Liver (tissue), 9 donors: ENCODE data around the gene RB1. TPM values are rescaled to one million over a fixed set of nuclear protein-coding genes. Genes with fewer than 3 reads are reported as not detected.

Experiments
- DNase-seq: peaks from one replicate; pipeline ENCODE4 v3.0.0-alpha.2; 2017; ENCODE audit warnings: low spot score
- H3K27ac ChIP-seq, 2 donors: one replicate each; pipeline ENCODE4 v1.7.0; 2013; ENCODE audit warnings: inconsistent platforms in 2 of 2, low read length in 2 of 2, control low read depth in 1 of 2, low read depth in 1 of 2, mild to moderate bottlenecking in 1 of 2
- H3K27me3 ChIP-seq, 4 donors: one replicate each; pipeline versions ENCODE4 v1.6.1 to v1.7.0; 2013; ENCODE audit warnings: low read length in 3 of 4, inconsistent platforms in 1 of 4, mild to moderate bottlenecking in 1 of 4, moderate library complexity in 1 of 4; ENCODE audit not compliant: control insufficient read depth in 4 of 4, insufficient read depth in 4 of 4
- H3K36me3 ChIP-seq, 4 donors: one replicate each; pipeline versions ENCODE4 v1.6.1 to v1.7.0; 2013; ENCODE audit warnings: low read length in 3 of 4, mild to moderate bottlenecking in 3 of 4, low read depth in 1 of 4, moderate library complexity in 1 of 4; ENCODE audit not compliant: control insufficient read depth in 4 of 4, insufficient read depth in 3 of 4
- H3K4me1 ChIP-seq, 4 donors: one replicate each; pipeline versions ENCODE4 v1.6.1 to v1.7.0; 2013; ENCODE audit warnings: low read length in 3 of 4, mild to moderate bottlenecking in 3 of 4, moderate library complexity in 1 of 4; ENCODE audit not compliant: control insufficient read depth in 4 of 4, insufficient read depth in 4 of 4
- H3K4me3 ChIP-seq, 3 donors: one replicate each; pipeline versions ENCODE4 v1.6.1 to v1.7.0; 2013; ENCODE audit warnings: low read length in 3 of 3, control low read depth in 1 of 3, low read depth in 1 of 3, mild to moderate bottlenecking in 1 of 3
- H3K9ac ChIP-seq, 2 donors: one replicate each; pipeline ENCODE4 v1.7.0; 2013; ENCODE audit warnings: low read length in 2 of 2, mild to moderate bottlenecking in 2 of 2, moderate library complexity in 2 of 2, control low read depth in 1 of 2, low read depth in 1 of 2
- H3K9me3 ChIP-seq, 4 donors: one replicate each; pipeline versions ENCODE4 v1.6.1 to v1.7.0; 2013; ENCODE audit warnings: low read length in 3 of 4; ENCODE audit not compliant: control insufficient read depth in 4 of 4
- FOXA1 ChIP-seq: IDR thresholded peaks from 2 replicates; pipeline ENCODE4 v1.6.1; 2016; ENCODE audit warnings: antibody characterized with exemption
- FOXA2 ChIP-seq: IDR thresholded peaks from 2 replicates; pipeline ENCODE4 v1.6.1; 2016; ENCODE audit warnings: antibody characterized with exemption
- HNF4A ChIP-seq, 2 donors: conservative IDR thresholded peaks; 2 replicates each; pipeline ENCODE4 v1.6.1; 2016; ENCODE audit warnings: antibody characterized with exemption in 2 of 2, mild to moderate bottlenecking in 2 of 2
- HNF4G ChIP-seq: IDR thresholded peaks from 2 replicates; pipeline ENCODE4 v1.6.1; 2016; ENCODE audit warnings: antibody characterized with exemption
- JUND ChIP-seq, 2 donors: IDR thresholded peaks; 2 replicates each; pipeline ENCODE4 v1.6.1; 2016; ENCODE audit warnings: antibody characterized with exemption in 2 of 2
- NR2F2 ChIP-seq: IDR thresholded peaks from 2 replicates; pipeline ENCODE4 v1.6.1; 2016; ENCODE audit warnings: antibody characterized with exemption
- RAD21 ChIP-seq, 2 donors: IDR thresholded peaks; 2 replicates each; pipeline ENCODE4 v1.6.1; 2016; ENCODE audit warnings: antibody characterized with exemption in 2 of 2, mild to moderate bottlenecking in 2 of 2
- RXRA ChIP-seq, 2 donors: IDR thresholded peaks; 2 replicates each; pipeline ENCODE4 v1.6.1; 2017 to 2018; ENCODE audit warnings: antibody characterized with exemption in 2 of 2, mild to moderate bottlenecking in 1 of 2
- TAF1 ChIP-seq: conservative IDR thresholded peaks from 2 replicates; pipeline ENCODE4 v1.6.1; 2016; ENCODE audit warnings: antibody characterized with exemption, mild to moderate bottlenecking
- YY1 ChIP-seq: IDR thresholded peaks from 2 replicates; pipeline ENCODE4 v1.6.1; 2016; ENCODE audit warnings: antibody characterized with exemption, mild to moderate bottlenecking
- WGBS: extraction: QIAGEN DNeasy Blood & Tissue Kit; methylation state at CpG from one replicate; pipeline ENCODE4 v1.1.7; 2013; 5-methylcytosine and 5-hydroxymethylcytosine counted together
- polyA plus RNA-seq, 2 donors: library from polyadenylated mRNA; stranded (reverse) in 1 of 2; unstranded in 1 of 2; fragments of 200-250 nt in 1 of 2; fragments of >200 nt in 1 of 2; fragmentation: Nextera tagmentation in 1 of 2; extraction: Ambion mirVana in 1 of 2; gene quantifications; one replicate each; pipeline versions ENCODE4 v1.2.1 to v1.2.3, GENCODE V29; 2013 to 2015
- total RNA-seq, 2 donors: library from RNA; depleted of rRNA; stranded (reverse); fragments of >200 nt; gene quantifications; one replicate each; pipeline ENCODE4 v1.2.3, GENCODE V29; 2014
- TF ChIP-seq, protein P1 (sequence below): IDR thresholded peaks from 2 replicates; pipeline ENCODE4 v1.6.1; 2016; ENCODE audit warnings: antibody characterized with exemption
- TF ChIP-seq, protein P2 (sequence below): fragments of 150-350 bp; IDR thresholded peaks from 2 replicates; pipeline ENCODE4 v1.5.1; 2017; ENCODE audit warnings: improper control_type of control experiment, low read depth, low read length; ENCODE audit not compliant: missing input control
- TF ChIP-seq, protein P3 (sequence below): IDR thresholded peaks from 2 replicates; pipeline ENCODE4 v1.6.1; 2016; ENCODE audit warnings: antibody characterized with exemption
- donor health status: healthy.
- donor health status: healthy.
- donor health status: healthy.
- donor health status: healthy.
- donor health status: healthy.

RB1 gene
- total and polyA plus RNA-seq, 4 donors, result 6.6 to 30.6 (median 8.9) TPM

- Histone ChIP-seq H3K27ac (no peak overlapping the region), H3K36me3 (peaks cover 0 to 11% (median 3%) of the 10 kb centered on the region in 4 donors), H3K4me3 (no peak overlapping the region), H3K9me3 (no peaks in the 10 kb centered on the region), H3K4me1 (no peaks in the 10 kb centered on the region), H3K27me3 (no peaks in the 10 kb centered on the region), H3K9ac (no peak overlapping the region)
- 98% methylated on average over 10 of the region's 10 CpGs for whole genome bisulfite sequencing
- DNase-seq, result no peak
- TF ChIP-seq, protein P1, sequence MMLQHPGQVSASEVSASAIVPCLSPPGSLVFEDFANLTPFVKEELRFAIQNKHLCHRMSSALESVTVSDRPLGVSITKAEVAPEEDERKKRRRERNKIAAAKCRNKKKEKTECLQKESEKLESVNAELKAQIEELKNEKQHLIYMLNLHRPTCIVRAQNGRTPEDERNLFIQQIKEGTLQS, result no peak
- no peak for TF ChIP-seq RAD21 (IDR thresholded peaks at IDR 0.05)
- TF ChIP-seq HNF4A (conservative IDR thresholded peaks at IDR 0.05), result no peak
- TF ChIP-seq, protein P2, sequence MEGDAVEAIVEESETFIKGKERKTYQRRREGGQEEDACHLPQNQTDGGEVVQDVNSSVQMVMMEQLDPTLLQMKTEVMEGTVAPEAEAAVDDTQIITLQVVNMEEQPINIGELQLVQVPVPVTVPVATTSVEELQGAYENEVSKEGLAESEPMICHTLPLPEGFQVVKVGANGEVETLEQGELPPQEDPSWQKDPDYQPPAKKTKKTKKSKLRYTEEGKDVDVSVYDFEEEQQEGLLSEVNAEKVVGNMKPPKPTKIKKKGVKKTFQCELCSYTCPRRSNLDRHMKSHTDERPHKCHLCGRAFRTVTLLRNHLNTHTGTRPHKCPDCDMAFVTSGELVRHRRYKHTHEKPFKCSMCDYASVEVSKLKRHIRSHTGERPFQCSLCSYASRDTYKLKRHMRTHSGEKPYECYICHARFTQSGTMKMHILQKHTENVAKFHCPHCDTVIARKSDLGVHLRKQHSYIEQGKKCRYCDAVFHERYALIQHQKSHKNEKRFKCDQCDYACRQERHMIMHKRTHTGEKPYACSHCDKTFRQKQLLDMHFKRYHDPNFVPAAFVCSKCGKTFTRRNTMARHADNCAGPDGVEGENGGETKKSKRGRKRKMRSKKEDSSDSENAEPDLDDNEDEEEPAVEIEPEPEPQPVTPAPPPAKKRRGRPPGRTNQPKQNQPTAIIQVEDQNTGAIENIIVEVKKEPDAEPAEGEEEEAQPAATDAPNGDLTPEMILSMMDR, result no peak
- TF ChIP-seq RXRA (IDR thresholded peaks at IDR 0.05), result no peak
Measured at GRCh38 chr13:48456546-48456945, 153.0 kb downstream of the RB1 start.

DNA sequence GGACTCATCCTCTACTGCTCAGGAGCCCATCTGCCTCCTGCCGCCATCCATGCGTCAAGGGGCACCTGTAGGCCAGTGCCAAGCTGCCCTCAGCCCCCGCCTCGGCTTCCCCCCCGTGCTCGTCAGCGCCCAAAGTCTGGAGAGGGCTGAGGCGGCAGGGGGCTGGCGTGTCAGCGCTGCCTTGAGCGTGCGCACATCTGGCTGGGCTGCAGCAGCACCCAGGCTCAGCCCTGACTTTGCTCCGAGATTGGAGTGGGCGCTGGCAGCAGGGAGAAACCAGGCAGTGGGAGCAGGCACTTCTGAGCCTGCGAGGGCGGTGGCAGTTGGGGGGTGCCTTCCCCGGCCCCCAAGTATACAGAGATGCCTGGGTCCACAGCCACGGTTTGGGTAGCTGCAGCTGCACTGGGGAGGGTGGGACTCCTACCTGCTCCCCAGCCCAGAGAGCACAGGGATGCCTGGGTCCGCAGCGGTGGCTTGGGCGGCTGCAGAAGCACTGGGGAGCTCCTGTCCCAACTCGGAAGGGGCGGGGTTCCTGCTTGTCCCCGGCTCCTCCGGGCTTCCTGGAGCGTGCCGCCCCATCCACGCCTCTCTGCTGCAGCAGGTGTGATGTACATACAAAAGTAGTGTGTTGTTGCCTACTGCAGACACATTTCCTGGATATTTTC is 154.2 kb downstream of the RB1 start:
- H3K4me3 ChIP-seq, result no peak overlapping the region
- DNase-seq, result no peak
- no peaks in the 10 kb centered on the region for H3K27me3 ChIP-seq
- 95% methylated on average over 28 of the region's 28 CpGs for WGBS
- no peaks in the 10 kb centered on the region for H3K4me1 ChIP-seq
- no peak overlapping the region for H3K27ac ChIP-seq
- no peak overlapping the region for H3K9ac ChIP-seq
- no peaks in the 10 kb centered on the region for H3K9me3 ChIP-seq
- TF ChIP-seq, protein P2, result no peak
- TF ChIP-seq, protein P1, result no peak
- no peak for TF ChIP-seq JUND (IDR thresholded peaks at IDR 0.05)
- no peak for TF ChIP-seq FOXA2
- no peak for TF ChIP-seq HNF4A (conservative IDR thresholded peaks at IDR 0.05)
- no peak for TF ChIP-seq FOXA1
- peaks cover 0 to 11% (median 3%) of the 10 kb centered on the region in 4 donors for H3K36me3 ChIP-seq

- H3K9ac ChIP-seq, result no peak overlapping the region
- TF ChIP-seq HNF4A (conservative IDR thresholded peaks at IDR 0.05) (no peak), TAF1 (no peak), YY1 (no peak), NR2F2 (no peak), FOXA1 (no peak), HNF4G (no peak), RAD21 (IDR thresholded peaks at IDR 0.05) (no peak), JUND (IDR thresholded peaks at IDR 0.05) (no peak), RXRA (IDR thresholded peaks at IDR 0.05) (no peak)
- TF ChIP-seq, protein P3, sequence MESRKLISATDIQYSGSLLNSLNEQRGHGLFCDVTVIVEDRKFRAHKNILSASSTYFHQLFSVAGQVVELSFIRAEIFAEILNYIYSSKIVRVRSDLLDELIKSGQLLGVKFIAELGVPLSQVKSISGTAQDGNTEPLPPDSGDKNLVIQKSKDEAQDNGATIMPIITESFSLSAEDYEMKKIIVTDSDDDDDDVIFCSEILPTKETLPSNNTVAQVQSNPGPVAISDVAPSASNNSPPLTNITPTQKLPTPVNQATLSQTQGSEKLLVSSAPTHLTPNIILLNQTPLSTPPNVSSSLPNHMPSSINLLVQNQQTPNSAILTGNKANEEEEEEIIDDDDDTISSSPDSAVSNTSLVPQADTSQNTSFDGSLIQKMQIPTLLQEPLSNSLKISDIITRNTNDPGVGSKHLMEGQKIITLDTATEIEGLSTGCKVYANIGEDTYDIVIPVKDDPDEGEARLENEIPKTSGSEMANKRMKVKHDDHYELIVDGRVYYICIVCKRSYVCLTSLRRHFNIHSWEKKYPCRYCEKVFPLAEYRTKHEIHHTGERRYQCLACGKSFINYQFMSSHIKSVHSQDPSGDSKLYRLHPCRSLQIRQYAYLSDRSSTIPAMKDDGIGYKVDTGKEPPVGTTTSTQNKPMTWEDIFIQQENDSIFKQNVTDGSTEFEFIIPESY, result no peak
- TF ChIP-seq, protein P1, result no peak
- H3K27ac ChIP-seq, result no peak overlapping the region
- no peaks in the 10 kb centered on the region for H3K27me3 ChIP-seq
- H3K4me3 ChIP-seq, result no peak overlapping the region
- DNase-seq, result no peak
- no peaks in the 10 kb centered on the region for H3K9me3 ChIP-seq
- 97% methylated on average over 2 of the region's 2 CpGs for WGBS
- peaks cover 0 to 3% (median 1%) of the 10 kb centered on the region in 4 donors for H3K36me3 ChIP-seq
- peaks cover 0 to 3% (median 0%) of the 10 kb centered on the region in 4 donors for H3K4me1 ChIP-seq
Measured at GRCh38 chr13:48475230-48475629, 171.7 kb downstream of the RB1 start.
